Stimulated activated naive CD8-positive, alpha-beta T cell treated with anti-CD3 and anti-CD28 coated beads, Interleukin-15, Interleukin-2, amounts not matched to agents 100 ng/mL and 50 ng/mL, for 24 hours (primary cell): ENCODE data around the gene C2orf76.

Experiments
- H3K27ac Mint-ChIP-seq: one replicate; pipeline ENCODE4 v1.8.0; 2021; ENCODE audit warnings: mild to moderate bottlenecking, mixed read lengths
- H3K27me3 Mint-ChIP-seq: one replicate; pipeline ENCODE4 v1.8.0; 2021; ENCODE audit warnings: mixed read lengths
- H3K36me3 Mint-ChIP-seq: one replicate; pipeline ENCODE4 v1.8.0; 2021; ENCODE audit warnings: low read depth, mixed read lengths
- H3K4me1 Mint-ChIP-seq: one replicate; pipeline ENCODE4 v1.8.0; 2021; ENCODE audit warnings: low read depth, mixed read lengths
- H3K4me3 Mint-ChIP-seq: one replicate; pipeline ENCODE4 v1.8.0; 2021; ENCODE audit warnings: mild to moderate bottlenecking, mixed read lengths
- H3K9me3 Mint-ChIP-seq: one replicate; pipeline ENCODE4 v1.8.0; 2021; ENCODE audit warnings: mixed read lengths

The C2orf76 gene

GRCh38 chr2:119367472-119368099, 952 bp upstream of the C2orf76 start:
- Mint-ChIP-seq H3K4me1 (peaks cover 55% of the 10 kb centered on the region), H3K9me3 (peaks cover 6% of the 10 kb centered on the region), H3K27me3 (no peaks in the 10 kb centered on the region), H3K4me3 (peak overlapping the region; percentile 98), H3K36me3 (peaks cover 48% of the 10 kb centered on the region), H3K27ac (peak overlapping the region; percentile 99)

- Mint-ChIP-seq H3K9me3 (no peaks in the 10 kb centered on the region), H3K4me1 (peaks cover 61% of the 10 kb centered on the region), H3K36me3 (peaks cover 34% of the 10 kb centered on the region), H3K4me3 (peak overlapping the region; percentile 98), H3K27ac (peak overlapping the region; percentile 99), H3K27me3 (no peaks in the 10 kb centered on the region)
Measured at GRCh38 chr2:119366161-119366648, 429 bp downstream of the C2orf76 start.

GRCh38 chr2:119365436-119365835, 1.2 kb downstream of the C2orf76 start:
- peak overlapping the region; percentile 98 for H3K4me3 Mint-ChIP-seq
- peaks cover 61% of the 10 kb centered on the region for H3K4me1 Mint-ChIP-seq
- H3K27me3 Mint-ChIP-seq = no peaks in the 10 kb centered on the region
- H3K36me3 Mint-ChIP-seq = peaks cover 26% of the 10 kb centered on the region
- H3K27ac Mint-ChIP-seq = peak overlapping the region; percentile 99
- H3K9me3 Mint-ChIP-seq = no peaks in the 10 kb centered on the region

GRCh38 chr2:119364798-119365197, 1.8 kb downstream of the C2orf76 start:
- Mint-ChIP-seq H3K27me3 (no peaks in the 10 kb centered on the region), H3K9me3 (no peaks in the 10 kb centered on the region), H3K4me3 (peak overlapping the region; percentile 98), H3K36me3 (peaks cover 20% of the 10 kb centered on the region), H3K27ac (peak overlapping the region; percentile 99), H3K4me1 (peaks cover 59% of the 10 kb centered on the region)

- H3K27me3 Mint-ChIP-seq = no peaks in the 10 kb centered on the region
- H3K4me3 Mint-ChIP-seq = no peak overlapping the region
- peaks cover 7% of the 10 kb centered on the region for H3K36me3 Mint-ChIP-seq
- no peaks in the 10 kb centered on the region for H3K9me3 Mint-ChIP-seq
- H3K4me1 Mint-ChIP-seq = peaks cover 44% of the 10 kb centered on the region
- H3K27ac Mint-ChIP-seq = no peak overlapping the region
Measured at GRCh38 chr2:119360423-119360966, 6.1 kb downstream of the C2orf76 start.

- peaks cover 9% of the 10 kb centered on the region for H3K36me3 Mint-ChIP-seq
- no peak overlapping the region for H3K27ac Mint-ChIP-seq
- no peaks in the 10 kb centered on the region for H3K27me3 Mint-ChIP-seq
- no peaks in the 10 kb centered on the region for H3K9me3 Mint-ChIP-seq
- H3K4me1 Mint-ChIP-seq = peaks cover 41% of the 10 kb centered on the region
- H3K4me3 Mint-ChIP-seq = no peak overlapping the region
Measured at GRCh38 chr2:119359774-119360173, 6.9 kb downstream of the C2orf76 start.

- Mint-ChIP-seq H3K9me3 (no peaks in the 10 kb centered on the region), H3K36me3 (peaks cover 11% of the 10 kb centered on the region)
Measured at GRCh38 chr2:119354860-119355259, 11.8 kb downstream of the C2orf76 start.

GRCh38 chr2:119352357-119352756, 14.3 kb downstream of the C2orf76 start:
- H3K4me3 Mint-ChIP-seq = no peak overlapping the region
- H3K4me1 Mint-ChIP-seq = peaks cover 19% of the 10 kb centered on the region
- H3K9me3 Mint-ChIP-seq = no peaks in the 10 kb centered on the region
- no peak overlapping the region for H3K27ac Mint-ChIP-seq
- peaks cover 11% of the 10 kb centered on the region for H3K36me3 Mint-ChIP-seq
- no peaks in the 10 kb centered on the region for H3K27me3 Mint-ChIP-seq

More at GRCh38 chr2:119354860-119355259, 11.8 kb downstream of the C2orf76 start:
- no peak overlapping the region for H3K27ac Mint-ChIP-seq
- peaks cover 19% of the 10 kb centered on the region for H3K4me1 Mint-ChIP-seq
- H3K27me3 Mint-ChIP-seq = no peaks in the 10 kb centered on the region
- no peak overlapping the region for H3K4me3 Mint-ChIP-seq

GRCh38 chr2:119350311-119350998, 16.2 kb downstream of the C2orf76 start:
- peaks cover 6% of the 10 kb centered on the region for H3K4me1 Mint-ChIP-seq
- H3K9me3 Mint-ChIP-seq = no peaks in the 10 kb centered on the region
- no peak overlapping the region for H3K4me3 Mint-ChIP-seq
- H3K36me3 Mint-ChIP-seq = peaks cover 7% of the 10 kb centered on the region
- H3K27me3 Mint-ChIP-seq = no peaks in the 10 kb centered on the region
- no peak overlapping the region for H3K27ac Mint-ChIP-seq

- Mint-ChIP-seq H3K27ac (no peak overlapping the region), H3K9me3 (no peaks in the 10 kb centered on the region)
Measured at GRCh38 chr2:119349289-119349688, 17.3 kb downstream of the C2orf76 start.

GRCh38 chr2:119341684-119342083, 24.9 kb downstream of the C2orf76 start:
- Mint-ChIP-seq H3K4me3 (no peak overlapping the region), H3K27ac (no peak overlapping the region), H3K27me3 (no peaks in the 10 kb centered on the region), H3K36me3 (peaks cover 4% of the 10 kb centered on the region), H3K4me1 (peaks cover 21% of the 10 kb centered on the region), H3K9me3 (no peaks in the 10 kb centered on the region)

More at GRCh38 chr2:119349289-119349688, 17.3 kb downstream of the C2orf76 start:
- H3K4me3 Mint-ChIP-seq = no peak overlapping the region
- H3K4me1 Mint-ChIP-seq = no peaks in the 10 kb centered on the region
- peaks cover 3% of the 10 kb centered on the region for H3K36me3 Mint-ChIP-seq
- H3K27me3 Mint-ChIP-seq = no peaks in the 10 kb centered on the region

GRCh38 chr2:119339562-119339923, 27.1 kb downstream of the C2orf76 start:
- no peak overlapping the region for H3K27ac Mint-ChIP-seq
- no peaks in the 10 kb centered on the region for H3K27me3 Mint-ChIP-seq
- peaks cover 4% of the 10 kb centered on the region for H3K36me3 Mint-ChIP-seq
- no peaks in the 10 kb centered on the region for H3K9me3 Mint-ChIP-seq
- peaks cover 21% of the 10 kb centered on the region for H3K4me1 Mint-ChIP-seq
- no peak overlapping the region for H3K4me3 Mint-ChIP-seq

- peaks cover 4% of the 10 kb centered on the region for H3K36me3 Mint-ChIP-seq
- peak overlapping the region; percentile 33 for H3K4me3 Mint-ChIP-seq
- H3K4me1 Mint-ChIP-seq = peaks cover 21% of the 10 kb centered on the region
- H3K27ac Mint-ChIP-seq = no peak overlapping the region
- H3K27me3 Mint-ChIP-seq = no peaks in the 10 kb centered on the region
- H3K9me3 Mint-ChIP-seq = no peaks in the 10 kb centered on the region
Measured at GRCh38 chr2:119338826-119339561, 27.6 kb downstream of the C2orf76 start.

GRCh38 chr2:119338272-119338671, 28.4 kb downstream of the C2orf76 start:
- Mint-ChIP-seq H3K9me3 (no peaks in the 10 kb centered on the region), H3K27me3 (no peaks in the 10 kb centered on the region), H3K36me3 (peaks cover 4% of the 10 kb centered on the region), H3K4me1 (peaks cover 21% of the 10 kb centered on the region), H3K4me3 (no peak overlapping the region), H3K27ac (peak overlapping the region; percentile 47)

- Mint-ChIP-seq H3K4me1 (peaks cover 21% of the 10 kb centered on the region), H3K9me3 (no peaks in the 10 kb centered on the region), H3K36me3 (peaks cover 4% of the 10 kb centered on the region), H3K27ac (no peak overlapping the region), H3K4me3 (no peak overlapping the region), H3K27me3 (no peaks in the 10 kb centered on the region)
Measured at GRCh38 chr2:119337749-119338148, 28.9 kb downstream of the C2orf76 start.
